Lower lobe of right lung (tissue), 2 donors: Measurements from ENCODE around the gene CHRNA9. TPM values are rescaled to one million over a fixed set of nuclear protein-coding genes. Genes with fewer than 3 reads are reported as not detected.

Experiments
- ATAC-seq, 2 donors: fragments of 200-7000 bp; cut with Tn5 transposase; one replicate each; pipeline ENCODE4 v1.9.1; 2020 to 2022; ENCODE audit warnings: mild to moderate bottlenecking in 2 of 2, moderate library complexity in 2 of 2
- DNase-seq: peaks from one replicate; pipeline ENCODE4 v3.0.0-alpha.2; 2020
- H3K27ac ChIP-seq: fragments of 200-600 bp; one replicate; pipeline ENCODE4 v1.8.0; 2022
- H3K27me3 ChIP-seq: fragments of 200-600 bp; one replicate; pipeline ENCODE4 v1.8.0; 2022; ENCODE audit warnings: low read depth
- H3K36me3 ChIP-seq: fragments of 200-600 bp; one replicate; pipeline ENCODE4 v1.8.0; 2022; ENCODE audit warnings: mild to moderate bottlenecking
- H3K4me1 ChIP-seq: fragments of 200-600 bp; one replicate; pipeline ENCODE4 v1.8.0; 2022
- H3K4me3 ChIP-seq: fragments of 200-600 bp; one replicate; pipeline ENCODE4 v1.8.0; 2022; ENCODE audit warnings: mild to moderate bottlenecking
- H3K9me3 ChIP-seq: fragments of 200-600 bp; one replicate; pipeline ENCODE4 v1.8.0; 2022
- intact Hi-C: fragments of 100-400 bp; cut with DNase I; formaldehyde crosslinking; loops from one replicate; pipeline ENCODE4 v1.11.0; 2022
- total RNA-seq: library from RNA; stranded (reverse); fragmentation: NEBNext Ultra II Directional; extraction: Animal tissue kit (Norgen Biotek cat#: 25700); gene quantifications from one replicate; pipeline ENCODE4 v1.2.1, GENCODE V29; 2021
- TF ChIP-seq, protein P1 (sequence below): fragments of 200-600 bp; IDR thresholded peaks from one replicate; pipeline ENCODE4 v1.8.0; 2022; ENCODE audit warnings: antibody characterized with exemption, mild to moderate bottlenecking
- donor health status: DM: no; HTN: yes; CAD: no; lungs with severe emphysema.

Gene CHRNA9
- total RNA-seq, 1 donor from 2014 or later, result not detected

DNA sequence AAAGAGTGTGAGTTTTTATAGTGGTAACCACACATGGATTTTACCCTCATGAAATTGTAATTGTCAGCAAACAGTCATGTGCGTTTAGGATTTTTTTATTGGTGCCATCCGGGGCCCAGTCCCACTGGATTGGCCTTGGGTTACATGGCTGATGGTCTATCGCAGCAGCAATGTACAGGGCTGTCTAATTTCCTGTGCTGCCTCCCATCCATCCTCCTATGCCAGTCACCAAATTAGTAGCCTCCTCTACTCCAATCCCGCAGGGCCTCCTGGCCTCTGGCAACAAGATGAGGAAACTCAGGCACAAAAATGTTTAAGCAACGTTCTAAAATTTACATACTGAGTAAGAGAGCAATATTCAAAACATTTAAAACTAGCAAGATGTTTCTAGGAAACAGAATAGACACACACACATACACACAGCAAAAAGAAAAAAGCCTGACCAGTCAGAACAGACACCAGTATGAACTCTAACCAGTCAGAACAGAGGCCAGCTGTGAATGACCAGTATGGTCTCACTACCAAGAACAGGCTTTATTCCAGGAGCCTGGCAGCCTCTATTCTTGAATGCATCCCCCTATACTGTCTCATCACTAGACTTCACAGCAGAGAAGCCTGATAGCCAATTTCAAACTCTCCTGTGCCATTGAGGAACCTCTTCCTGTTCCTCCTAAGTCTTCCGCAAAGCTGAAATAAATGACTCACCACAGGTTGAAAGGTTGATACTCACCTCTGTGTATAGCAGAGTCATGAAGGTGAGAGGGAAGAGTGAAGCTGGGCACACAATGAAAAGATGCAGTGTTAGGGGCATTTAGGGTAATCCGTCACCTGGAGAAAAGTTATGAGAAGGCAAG is 42.6 kb downstream of the CHRNA9 start:
- no peak for DNase-seq

DNA sequence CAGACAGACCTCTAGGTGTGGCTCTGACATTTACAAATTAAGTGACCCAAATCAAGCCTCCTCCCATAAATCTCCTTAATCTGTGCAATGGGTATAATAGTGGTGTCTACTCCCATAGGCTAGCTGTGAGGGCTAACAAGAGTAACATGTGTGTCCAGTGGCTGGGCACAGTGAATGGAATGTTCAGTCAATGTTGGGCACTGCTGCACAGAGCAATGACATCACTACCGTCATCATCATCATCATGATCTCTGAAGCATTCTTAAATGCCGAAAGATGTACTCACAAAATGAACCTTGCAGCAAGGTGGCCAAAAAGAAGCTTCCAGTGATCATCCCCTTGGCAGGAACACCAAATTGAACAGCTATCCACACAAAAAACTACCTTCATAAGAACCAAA is 43.5 kb downstream of the CHRNA9 start:
- DNase-seq (no peak), ATAC-seq (no peak)
- Histone ChIP-seq H3K4me1 (no peaks in the 10 kb centered on the region), H3K4me3 (no peak overlapping the region), H3K9me3 (no peaks in the 10 kb centered on the region), H3K36me3 (no peaks in the 10 kb centered on the region), H3K27me3 (no peaks in the 10 kb centered on the region), H3K27ac (no peak overlapping the region)
- TF ChIP-seq, protein P1, sequence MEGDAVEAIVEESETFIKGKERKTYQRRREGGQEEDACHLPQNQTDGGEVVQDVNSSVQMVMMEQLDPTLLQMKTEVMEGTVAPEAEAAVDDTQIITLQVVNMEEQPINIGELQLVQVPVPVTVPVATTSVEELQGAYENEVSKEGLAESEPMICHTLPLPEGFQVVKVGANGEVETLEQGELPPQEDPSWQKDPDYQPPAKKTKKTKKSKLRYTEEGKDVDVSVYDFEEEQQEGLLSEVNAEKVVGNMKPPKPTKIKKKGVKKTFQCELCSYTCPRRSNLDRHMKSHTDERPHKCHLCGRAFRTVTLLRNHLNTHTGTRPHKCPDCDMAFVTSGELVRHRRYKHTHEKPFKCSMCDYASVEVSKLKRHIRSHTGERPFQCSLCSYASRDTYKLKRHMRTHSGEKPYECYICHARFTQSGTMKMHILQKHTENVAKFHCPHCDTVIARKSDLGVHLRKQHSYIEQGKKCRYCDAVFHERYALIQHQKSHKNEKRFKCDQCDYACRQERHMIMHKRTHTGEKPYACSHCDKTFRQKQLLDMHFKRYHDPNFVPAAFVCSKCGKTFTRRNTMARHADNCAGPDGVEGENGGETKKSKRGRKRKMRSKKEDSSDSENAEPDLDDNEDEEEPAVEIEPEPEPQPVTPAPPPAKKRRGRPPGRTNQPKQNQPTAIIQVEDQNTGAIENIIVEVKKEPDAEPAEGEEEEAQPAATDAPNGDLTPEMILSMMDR, result no peak
- intact Hi-C loops, result no loop called here

More for the DNA sequence above, 42.6 kb downstream of the CHRNA9 start:
- no peaks in the 10 kb centered on the region for H3K9me3 ChIP-seq
- H3K4me3 ChIP-seq, result no peak overlapping the region
- no peaks in the 10 kb centered on the region for H3K4me1 ChIP-seq
- peak; percentile 37 to 65 for ATAC-seq
- no peak overlapping the region for H3K27ac ChIP-seq
- H3K36me3 ChIP-seq, result no peaks in the 10 kb centered on the region
- TF ChIP-seq, protein P1, result no peak
- no peaks in the 10 kb centered on the region for H3K27me3 ChIP-seq
- intact Hi-C loops, result no loop called here

DNA sequence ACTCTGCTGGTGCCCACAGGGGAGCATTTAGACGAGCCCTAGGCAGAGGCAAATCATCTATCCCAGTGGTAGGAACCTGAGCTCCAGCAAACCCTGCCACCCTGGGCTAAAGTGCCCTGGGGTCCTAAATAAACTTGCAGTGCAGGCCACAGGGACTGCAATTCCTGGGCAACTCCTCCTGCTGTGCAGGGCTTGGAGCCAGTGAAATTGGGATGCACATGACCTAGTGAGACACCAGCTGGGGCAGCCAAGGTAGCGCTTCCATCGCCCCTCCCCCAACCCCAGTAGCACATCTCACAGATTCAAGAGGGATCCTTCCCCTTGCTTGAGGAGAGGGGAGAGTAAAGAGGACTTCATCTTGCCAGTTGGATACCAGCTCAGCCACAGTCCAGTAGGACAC is 44.1 kb downstream of the CHRNA9 start:
- ATAC-seq, result no peak
- no peak overlapping the region for H3K27ac ChIP-seq
- H3K4me3 ChIP-seq, result no peak overlapping the region
- no peaks in the 10 kb centered on the region for H3K36me3 ChIP-seq
- TF ChIP-seq, protein P1, result no peak
- no peaks in the 10 kb centered on the region for H3K9me3 ChIP-seq
- no peaks in the 10 kb centered on the region for H3K27me3 ChIP-seq
- intact Hi-C loops, result no loop called here
- no peak for DNase-seq
- H3K4me1 ChIP-seq, result no peaks in the 10 kb centered on the region

DNA sequence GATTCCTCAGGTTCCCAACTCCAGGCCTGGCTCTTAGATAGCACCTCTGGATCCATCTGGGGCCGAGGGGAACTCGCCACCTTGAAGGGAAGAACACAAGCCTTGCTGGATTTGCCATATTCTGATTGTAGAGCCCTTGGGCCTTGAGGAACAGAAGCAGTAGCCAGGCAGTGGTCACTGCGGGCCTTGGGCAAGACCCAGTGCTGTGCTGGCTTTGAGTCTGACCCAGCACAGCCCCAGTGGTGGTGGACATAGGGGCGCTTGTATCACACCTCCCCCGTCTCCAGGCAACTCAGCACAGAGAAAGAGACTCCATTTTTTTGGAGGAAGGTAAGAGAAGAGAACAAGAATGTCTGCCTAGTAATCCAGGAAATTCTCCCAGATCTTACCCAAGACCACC is 45.5 kb downstream of the CHRNA9 start:
- intact Hi-C loops, result no loop called here
- Histone ChIP-seq H3K27ac (no peak overlapping the region), H3K27me3 (no peaks in the 10 kb centered on the region), H3K4me1 (no peaks in the 10 kb centered on the region), H3K36me3 (no peaks in the 10 kb centered on the region), H3K4me3 (no peak overlapping the region), H3K9me3 (no peaks in the 10 kb centered on the region)
- TF ChIP-seq, protein P1, result no peak
- ATAC-seq, result no peak
- DNase-seq, result no peak

DNA sequence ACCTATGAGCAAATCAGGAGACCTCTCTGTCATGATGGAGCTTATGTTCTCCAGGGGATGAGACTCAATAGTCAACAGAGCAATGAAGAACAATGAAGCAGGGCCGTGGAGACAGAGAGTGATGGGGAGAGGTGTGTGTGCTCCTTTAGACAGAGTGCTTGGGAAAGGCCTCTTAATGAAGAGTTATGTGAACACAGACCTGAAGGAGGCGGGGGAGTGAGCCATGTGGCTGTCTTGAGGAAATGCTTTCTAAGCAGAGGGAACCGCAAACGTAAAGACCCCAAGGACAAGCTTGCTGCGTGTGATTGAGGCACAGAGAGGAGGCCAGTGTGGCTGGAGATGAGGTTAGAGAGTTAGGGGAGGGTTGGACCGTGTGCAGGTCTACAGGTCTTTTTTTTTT is 53.1 kb downstream of the CHRNA9 start:
- TF ChIP-seq, protein P1, result no peak
- Histone ChIP-seq H3K36me3 (no peaks in the 10 kb centered on the region), H3K27ac (no peak overlapping the region), H3K4me1 (no peaks in the 10 kb centered on the region), H3K9me3 (no peaks in the 10 kb centered on the region), H3K27me3 (no peaks in the 10 kb centered on the region), H3K4me3 (no peak overlapping the region)
- intact Hi-C loops, result no loop called here
- DNase-seq (no peak), ATAC-seq (peak; percentile 50 to 62)
